Fibroblast of skin of scalp (primary cell): ENCODE measurements around the gene CELSR1. TPM values are rescaled to one million over a fixed set of nuclear protein-coding genes. Genes with fewer than 3 reads are reported as not detected.
A peak's percentile ranks its signal among the peaks of the same experiment; 100 is the strongest.

Experiments used
- DNase-seq: peaks from one replicate; pipeline ENCODE4 v3.0.0-alpha.2; 2013
- polyA plus RNA-seq, 2 experiments: library from polyadenylated mRNA; unstranded; fragments of 120-200 nt; gene quantifications; one replicate each; pipeline ENCODE4 v1.2.1, GENCODE V29; 2013; ENCODE audit not compliant: insufficient read length in 2 of 2

Gene CELSR1
- polyA plus RNA-seq (2013, experiment 1 of 2; ENCODE audit: insufficient read length), result 0.19 TPM
- polyA plus RNA-seq (2013, experiment 2 of 2; ENCODE audit: insufficient read length), result 0.69 TPM

- no peak for DNase-seq
Measured at GRCh38 chr22:46537225-46537945, at the start of gene CELSR1. Gene CELSR1, minus strand, starts transcription at chr22:46537620. Its CDS starts 450 bp downstream, at chr22:46537170.

- no peak for DNase-seq
Measured at GRCh38 chr22:46587061-46587460, 49.6 kb upstream of the CELSR1 start.

- DNase-seq, result no peak
Measured at GRCh38 chr22:46586531-46587011, 49.2 kb upstream of the CELSR1 start.

GRCh38 chr22:46586123-46586519, 48.7 kb upstream of the CELSR1 start:
- no peak for DNase-seq

GRCh38 chr22:46585340-46586122, 48.1 kb upstream of the CELSR1 start:
- no peak for DNase-seq

- peak; percentile 67 for DNase-seq
Measured at GRCh38 chr22:46584081-46584921, 46.9 kb upstream of the CELSR1 start.

GRCh38 chr22:46583571-46583970, 46.2 kb upstream of the CELSR1 start:
- no peak for DNase-seq

- DNase-seq, result no peak
Measured at GRCh38 chr22:46582281-46582933, 45.0 kb upstream of the CELSR1 start.

- DNase-seq, result no peak
Measured at GRCh38 chr22:46581538-46582244, 44.3 kb upstream of the CELSR1 start.

GRCh38 chr22:46580940-46581537, 43.6 kb upstream of the CELSR1 start:
- no peak for DNase-seq

GRCh38 chr22:46579751-46580449, 42.5 kb upstream of the CELSR1 start:
- no peak for DNase-seq

- DNase-seq, result peak; percentile 23
Measured at GRCh38 chr22:46578824-46579561, 41.6 kb upstream of the CELSR1 start.

GRCh38 chr22:46578251-46578823, 40.9 kb upstream of the CELSR1 start:
- DNase-seq, result no peak

GRCh38 chr22:46577368-46578249, 40.2 kb upstream of the CELSR1 start:
- no peak for DNase-seq

- DNase-seq, result peak; percentile 63
Measured at GRCh38 chr22:46576556-46577367, 39.3 kb upstream of the CELSR1 start.

GRCh38 chr22:46575911-46576555, 38.6 kb upstream of the CELSR1 start:
- no peak for DNase-seq
